HL-60 (cell line): ENCODE measurements around the gene TMC5.

Experiments
- DNase-seq, 2 experiments: peaks; one replicate each; pipeline ENCODE4 v3.0.0-alpha.2; 2010 to 2020; ENCODE audit warnings: low read depth in 1 of 2, low spot score in 1 of 2
- H3K27ac ChIP-seq: fragments of 250-450 bp; sonication (Bioruptor Pico); replicated peaks from 2 replicates; pipeline ENCODE4 v1.5.1; 2020; ENCODE audit warnings: mild to moderate bottlenecking, moderate library complexity
- H3K27me3 ChIP-seq: fragments of 250-450 bp; sonication (Bioruptor Pico); 2 replicates; pipeline ENCODE4 v1.5.1; 2021; ENCODE audit warnings: mild to moderate bottlenecking, moderate library complexity; ENCODE audit not compliant: insufficient read depth, poor library complexity, severe bottlenecking
- H3K4me3 ChIP-seq: replicated peaks from 2 replicates; pipeline ENCODE4 v1.5.1; 2011; ENCODE audit warnings: mild to moderate bottlenecking, control low read depth, low read length; ENCODE audit not compliant: insufficient read depth
- CTCF ChIP-seq: IDR thresholded peaks from one replicate; pipeline ENCODE4 v1.5.1; 2011; ENCODE audit warnings: low read length, control low read depth, inconsistent platforms; ENCODE audit not compliant: insufficient read depth
- GABPA ChIP-seq: IDR thresholded peaks from 2 replicates; pipeline ENCODE4 v1.6.1; 2012; ENCODE audit warnings: low read depth
- POLR2AphosphoS5 ChIP-seq: IDR thresholded peaks from 2 replicates; pipeline ENCODE4 v1.6.1; 2012; ENCODE audit warnings: low read depth
- REST ChIP-seq: IDR thresholded peaks from 2 replicates; pipeline ENCODE4 v1.6.1; 2012; ENCODE audit warnings: low read depth; ENCODE audit not compliant: insufficient replicate concordance
- SPI1 ChIP-seq: IDR thresholded peaks from 2 replicates; pipeline ENCODE4 v1.6.1; 2012; ENCODE audit warnings: low read depth, mild to moderate bottlenecking, borderline replicate concordance

TMC5 gene

GRCh38 chr16:19527161-19527560, 109.5 kb downstream of the TMC5 start:
- TF ChIP-seq SPI1 = no peak
- no peak for TF ChIP-seq CTCF
- no peak for TF ChIP-seq REST
- TF ChIP-seq POLR2AphosphoS5 = no peak
- TF ChIP-seq GABPA = no peak
- no peak for DNase-seq
- H3K27me3 ChIP-seq = no peaks in the 10 kb centered on the region
- no peak overlapping the region for H3K4me3 ChIP-seq
- H3K27ac ChIP-seq = no peak overlapping the region

GRCh38 chr16:19528666-19529065, 111.0 kb downstream of the TMC5 start:
- Histone ChIP-seq H3K4me3 (no peak overlapping the region), H3K27me3 (no peaks in the 10 kb centered on the region), H3K27ac (no peak overlapping the region)
- DNase-seq = no peak
- TF ChIP-seq REST (no peak), POLR2AphosphoS5 (no peak), GABPA (no peak), CTCF (no peak), SPI1 (no peak)

GRCh38 chr16:19532601-19533000, 114.9 kb downstream of the TMC5 start:
- no peak for DNase-seq
- Histone ChIP-seq H3K4me3 (no peak overlapping the region), H3K27ac (no peak overlapping the region), H3K27me3 (no peaks in the 10 kb centered on the region)
- TF ChIP-seq CTCF (no peak), GABPA (no peak), REST (no peak), POLR2AphosphoS5 (no peak), SPI1 (no peak)
